GM19463 (cell line): ENCODE measurements around the gene RPTOR.

Experiments
- ATAC-seq: cut with Tn5 transposase; IDR thresholded peaks from one replicate; pipeline ENCODE4 v1.9.1; 2021; ENCODE audit warnings: mild to moderate bottlenecking, moderate library complexity; ENCODE audit not compliant: unreplicated experiment

RPTOR gene

DNA sequence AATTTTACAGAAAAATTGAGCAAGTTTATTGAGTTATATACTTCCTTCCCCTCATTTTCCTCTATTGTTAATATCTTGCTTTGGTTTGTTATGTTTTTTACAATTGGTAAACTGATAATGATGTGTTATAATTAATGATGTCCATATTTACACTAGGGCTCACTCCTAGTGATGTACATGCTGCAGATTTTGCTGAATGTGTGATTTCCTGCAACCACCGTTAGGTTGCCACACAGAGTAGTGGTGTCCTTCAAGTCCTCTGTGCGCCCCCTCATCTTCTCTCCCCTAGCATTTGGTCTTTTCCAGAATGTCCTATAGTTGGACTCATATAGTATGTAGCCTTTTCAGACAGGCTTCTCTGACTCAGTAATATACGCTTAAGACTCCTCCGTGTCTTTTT lies 167.5 kb downstream of the RPTOR start:
- ATAC-seq: no peak

DNA sequence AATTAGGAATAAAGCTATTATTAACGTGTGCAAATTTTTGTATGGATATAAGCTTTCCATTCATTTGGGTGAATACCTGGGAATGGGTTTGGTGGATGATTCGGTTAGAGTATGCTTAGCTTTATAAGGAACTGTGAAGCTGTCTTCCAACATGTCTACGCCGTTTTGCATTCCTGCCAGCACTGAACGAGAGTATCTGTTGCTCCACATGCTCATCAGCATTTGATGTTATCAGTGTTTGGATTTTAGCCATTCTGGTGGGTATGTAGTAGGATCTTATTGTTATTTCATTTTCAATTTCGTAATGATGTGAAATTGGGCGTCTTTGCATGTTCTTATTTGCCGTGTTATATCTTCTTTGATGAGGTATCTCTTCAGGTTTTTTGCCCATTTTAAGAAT lies 168.0 kb downstream of the RPTOR start:
- no peak for ATAC-seq

DNA sequence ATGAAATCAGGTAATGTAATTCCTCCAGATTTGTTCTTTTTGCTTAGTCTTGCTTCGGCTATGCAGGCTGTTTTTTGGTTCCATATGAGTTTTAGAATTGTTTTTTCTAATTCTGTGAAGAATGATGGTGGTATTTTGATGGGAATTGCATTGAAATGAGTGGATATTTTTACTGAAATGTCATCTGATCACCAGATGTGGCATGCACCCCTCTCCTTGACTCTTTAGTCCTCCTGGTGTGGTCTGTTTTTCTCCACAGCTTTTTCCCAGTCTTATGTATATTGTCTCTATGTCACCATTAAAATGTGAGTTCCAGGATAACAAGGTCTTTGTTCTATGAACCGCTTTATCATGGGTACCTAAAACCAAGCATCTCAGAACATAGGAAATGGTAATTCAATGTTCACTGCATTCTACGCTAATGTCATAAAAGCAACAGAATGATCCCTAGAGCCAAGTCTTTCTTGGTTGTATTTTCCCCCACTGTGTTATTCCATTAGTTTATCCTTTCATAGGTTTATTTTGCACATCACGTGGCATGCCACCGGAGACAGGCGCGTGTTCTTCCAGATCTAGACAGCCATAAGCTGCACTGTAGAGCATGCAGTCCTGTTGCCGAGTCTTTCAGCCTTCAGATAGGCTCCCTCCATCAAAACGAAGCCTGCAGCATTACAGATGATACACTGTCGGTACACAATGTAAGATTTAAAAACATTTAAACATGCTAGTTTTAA lies 172.5 kb downstream of the RPTOR start:
- ATAC-seq: no peak

DNA sequence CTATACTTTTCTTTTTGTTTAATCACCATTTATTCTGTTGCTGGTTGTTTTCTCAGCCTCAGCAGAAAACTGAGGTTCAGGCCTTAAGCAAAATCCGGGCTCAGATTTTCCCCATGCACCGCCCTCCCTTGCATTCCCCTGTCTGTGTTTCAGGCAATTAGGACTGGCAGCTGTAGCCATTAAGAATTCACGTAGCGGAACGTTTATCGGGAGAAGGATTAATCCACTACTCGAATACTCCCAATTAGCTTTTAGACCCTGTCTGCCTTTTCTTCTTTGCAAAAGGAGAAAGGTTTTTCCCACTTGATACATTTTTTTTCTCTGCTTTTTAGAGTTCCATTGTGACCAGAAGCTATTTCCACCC lies 173.1 kb downstream of the RPTOR start:
- ATAC-seq: no peak

DNA sequence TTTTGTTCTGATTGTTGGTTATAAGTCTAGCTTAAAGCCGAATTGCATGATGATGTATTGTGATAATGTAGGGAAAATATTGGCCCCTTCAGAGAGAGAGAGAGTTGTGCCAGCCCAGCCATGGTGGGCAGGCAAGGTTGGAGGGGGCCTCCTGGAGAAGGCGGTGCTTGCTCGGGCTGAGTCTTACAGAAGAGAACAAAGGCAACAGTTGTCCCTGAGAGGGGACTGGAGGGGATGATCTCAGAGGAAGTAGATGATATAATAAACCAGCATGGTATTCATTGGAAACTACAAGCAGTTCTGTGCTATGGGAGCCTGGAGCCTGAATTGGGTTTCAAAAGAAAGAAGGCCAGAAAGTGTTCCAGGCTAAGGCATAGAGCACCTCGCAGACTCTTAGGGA lies 173.8 kb downstream of the RPTOR start:
- no peak for ATAC-seq

DNA sequence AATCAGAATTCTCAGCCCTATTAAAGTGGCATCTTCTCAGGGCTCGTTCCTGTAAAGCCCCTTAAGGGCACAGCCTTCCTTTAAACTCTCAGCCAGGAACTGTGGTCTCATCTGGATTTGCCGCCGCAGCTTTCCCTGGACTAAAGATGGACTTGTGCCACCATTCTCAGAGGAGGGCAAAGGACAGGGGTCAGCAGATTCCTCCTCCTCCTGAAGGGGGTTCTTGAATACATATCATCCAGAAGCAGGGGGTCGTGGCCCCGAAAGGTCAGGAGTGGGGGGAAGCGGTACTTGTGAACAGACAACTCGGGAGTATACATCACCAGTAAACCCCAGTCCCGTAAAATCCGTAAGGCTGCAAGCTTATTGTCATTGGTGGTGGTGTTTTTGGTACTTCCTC lies 174.8 kb downstream of the RPTOR start:
- no peak for ATAC-seq

DNA sequence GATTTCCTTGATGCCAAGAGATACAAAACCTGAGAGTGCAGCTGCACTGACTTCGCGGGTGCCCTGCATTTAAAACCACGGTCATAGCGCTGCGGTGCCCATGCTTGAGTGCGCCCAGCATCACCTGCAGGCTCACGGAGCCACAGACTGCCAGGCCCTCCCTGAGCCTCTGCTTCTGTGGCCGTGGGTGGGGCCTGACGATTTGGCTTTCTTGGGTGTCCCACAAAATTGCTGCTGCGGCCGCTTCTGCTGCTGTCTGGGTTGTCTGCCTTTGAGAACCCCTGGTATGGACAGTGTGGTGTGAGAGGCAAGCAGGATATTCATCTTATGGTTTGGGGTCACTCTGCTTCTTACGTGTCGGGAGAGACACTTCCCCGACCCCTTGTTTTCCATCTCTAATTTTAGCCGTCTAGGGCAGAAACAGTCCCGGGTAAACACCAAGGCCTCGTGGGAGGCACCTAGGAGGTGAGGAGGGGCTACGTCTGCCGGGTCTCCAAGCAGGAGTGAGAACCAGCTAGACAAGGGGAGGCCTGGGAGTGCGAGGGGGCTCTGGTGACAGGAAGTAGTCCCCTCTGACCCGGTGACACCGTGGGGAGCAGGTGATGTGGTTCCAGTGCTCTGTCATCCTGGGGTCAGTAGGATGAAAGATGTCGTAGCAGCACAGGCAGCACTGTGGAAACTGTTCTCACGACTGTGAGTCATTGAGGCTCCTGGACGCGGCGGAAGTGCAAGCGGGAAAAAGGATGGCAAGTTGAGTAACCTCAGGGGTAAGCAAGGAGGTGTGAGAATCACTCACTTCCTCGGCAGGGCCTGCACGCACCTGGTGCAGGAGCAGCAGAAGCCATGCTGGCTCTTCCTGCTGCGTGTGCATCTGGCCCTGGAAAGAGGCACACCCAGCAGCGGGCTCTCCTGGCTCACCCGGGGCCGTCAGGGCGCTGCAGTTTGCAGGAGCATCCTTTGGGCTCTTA lies 176.3 kb downstream of the RPTOR start:
- ATAC-seq: no peak

DNA sequence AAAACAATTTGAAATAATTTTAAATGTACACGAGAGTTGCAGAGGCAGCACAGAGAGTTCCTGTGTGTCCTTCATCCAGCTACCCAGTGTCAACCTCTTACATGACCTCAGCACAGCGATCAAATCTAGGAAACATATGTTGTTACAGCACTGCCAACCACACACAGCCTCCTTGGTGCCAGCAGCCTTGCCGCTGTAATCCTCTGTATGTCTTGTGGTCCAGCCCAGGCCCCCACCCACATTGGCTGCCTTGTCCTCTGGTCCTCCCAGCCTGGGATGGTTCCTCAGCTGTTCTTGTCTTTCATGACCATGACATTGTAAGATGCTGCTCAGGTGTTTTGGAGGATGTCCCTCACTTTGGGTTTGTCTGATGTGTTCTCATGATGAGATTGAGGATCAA lies 178.0 kb downstream of the RPTOR start:
- ATAC-seq: no peak

DNA sequence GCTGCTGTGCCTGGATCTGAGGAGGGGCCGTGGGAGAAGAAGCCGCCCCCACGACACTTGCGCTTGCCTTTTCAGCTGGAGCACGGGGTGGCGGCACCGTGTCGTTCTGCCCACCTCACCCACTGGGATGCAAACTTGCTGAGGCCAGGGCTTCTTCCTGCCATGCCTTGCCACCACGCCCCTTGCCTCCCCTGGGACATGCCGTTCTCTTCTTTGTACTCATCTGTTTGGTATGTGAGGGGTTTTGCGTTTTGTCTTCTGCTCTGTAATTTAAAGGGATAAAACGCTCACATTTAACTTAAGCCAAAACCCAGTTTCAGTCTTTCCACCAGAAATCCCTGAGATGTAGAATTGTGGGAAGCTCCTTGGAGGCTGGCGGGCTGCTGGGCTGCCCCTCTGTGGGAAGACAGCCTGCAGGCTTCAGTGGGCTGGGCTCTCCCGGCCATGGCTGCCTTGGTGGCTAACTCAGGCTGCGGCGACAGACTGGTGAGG lies 180.2 kb downstream of the RPTOR start:
- ATAC-seq: no peak

DNA sequence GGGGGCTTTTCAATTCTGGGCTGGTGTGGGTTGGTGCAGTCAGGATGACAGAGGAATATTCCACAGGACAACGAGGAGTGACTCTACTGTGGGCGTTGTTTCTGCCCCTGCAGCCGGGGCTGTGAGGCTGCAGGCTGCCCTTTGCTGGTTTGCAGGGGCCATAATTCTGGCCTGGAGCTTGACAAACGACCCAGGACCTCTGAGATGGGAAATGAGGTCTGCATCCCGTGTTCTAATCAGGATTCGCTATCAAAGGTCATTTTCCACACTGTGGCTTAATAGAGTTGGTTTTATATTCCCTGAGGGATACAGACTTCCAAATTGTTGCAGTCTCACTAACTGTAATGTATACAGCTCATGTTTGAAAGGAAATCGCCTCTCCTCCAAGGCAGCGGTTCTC lies 180.9 kb downstream of the RPTOR start:
- no peak for ATAC-seq

DNA sequence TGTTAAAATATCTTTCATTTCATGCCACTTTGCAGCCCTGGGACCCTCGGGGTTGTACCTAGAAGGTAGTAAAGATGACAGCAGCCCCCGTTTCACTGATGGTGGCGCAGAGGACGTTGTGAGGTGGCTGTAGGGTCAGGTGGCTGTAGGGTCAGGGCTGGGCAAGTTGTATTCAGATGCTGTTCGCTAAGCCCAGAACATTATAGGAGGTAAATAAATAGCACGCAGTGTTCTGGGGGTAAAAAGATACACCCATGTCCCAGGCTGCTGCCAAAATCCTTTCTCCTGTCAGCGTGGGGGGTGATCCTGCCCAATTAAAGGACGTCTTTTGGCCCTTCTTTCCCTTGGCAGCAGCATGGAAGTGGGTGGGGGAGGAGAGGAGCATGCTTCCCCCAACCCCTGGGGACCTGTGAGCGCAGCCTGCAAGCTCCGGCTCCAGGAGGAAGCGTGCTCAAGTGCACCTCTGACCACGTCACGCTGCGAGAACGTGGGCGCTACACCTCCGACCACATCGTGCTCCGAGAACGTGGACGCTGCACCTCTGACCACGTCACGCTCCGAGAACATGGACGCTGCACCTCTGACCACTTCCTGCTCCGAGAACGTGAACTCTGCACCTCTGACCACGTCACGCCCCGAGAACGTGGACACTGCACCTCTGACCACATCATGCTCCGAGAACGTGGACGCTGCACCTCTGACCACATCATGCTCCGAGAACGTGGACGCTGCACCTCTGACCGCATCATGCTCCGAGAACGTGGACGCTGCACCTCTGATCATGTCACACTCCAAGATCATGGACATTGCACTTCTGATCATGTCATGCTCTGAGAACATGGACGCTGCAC lies 182.1 kb downstream of the RPTOR start:
- ATAC-seq: no peak

DNA sequence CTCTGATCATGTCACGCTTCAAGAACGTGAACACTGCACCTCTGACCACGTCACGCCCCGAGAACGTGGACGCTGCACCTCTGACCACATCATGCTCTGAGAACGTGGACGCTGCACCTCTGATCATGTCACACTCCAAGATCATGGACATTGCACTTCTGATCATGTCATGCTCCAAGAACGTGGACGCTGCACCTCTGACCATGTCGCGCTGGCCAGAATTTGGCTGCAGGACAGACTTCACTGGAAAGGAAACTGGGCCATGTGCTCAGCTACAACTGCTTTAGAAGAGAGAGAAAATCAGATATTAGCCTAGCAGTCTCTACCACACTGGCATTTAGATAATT lies 182.7 kb downstream of the RPTOR start:
- no peak for ATAC-seq

DNA sequence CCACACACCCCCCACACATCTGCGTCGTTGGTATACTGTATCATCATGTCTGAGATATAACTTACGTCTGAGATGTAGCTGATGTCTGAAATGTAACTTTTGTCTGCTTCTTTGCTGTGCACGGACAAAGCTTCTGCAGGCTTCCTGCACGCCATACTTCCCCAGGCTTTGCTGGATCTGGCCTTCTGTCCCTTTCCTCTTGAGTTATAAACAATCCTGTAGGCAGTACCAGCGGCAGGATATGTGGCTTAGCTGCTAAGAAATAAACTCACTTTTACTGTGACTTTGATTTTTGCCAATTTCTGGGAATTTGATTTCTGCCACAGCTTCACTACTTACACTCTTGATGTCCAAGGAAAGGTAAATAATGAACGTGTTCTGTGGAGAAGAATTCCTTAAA lies 184.4 kb downstream of the RPTOR start:
- no peak for ATAC-seq

DNA sequence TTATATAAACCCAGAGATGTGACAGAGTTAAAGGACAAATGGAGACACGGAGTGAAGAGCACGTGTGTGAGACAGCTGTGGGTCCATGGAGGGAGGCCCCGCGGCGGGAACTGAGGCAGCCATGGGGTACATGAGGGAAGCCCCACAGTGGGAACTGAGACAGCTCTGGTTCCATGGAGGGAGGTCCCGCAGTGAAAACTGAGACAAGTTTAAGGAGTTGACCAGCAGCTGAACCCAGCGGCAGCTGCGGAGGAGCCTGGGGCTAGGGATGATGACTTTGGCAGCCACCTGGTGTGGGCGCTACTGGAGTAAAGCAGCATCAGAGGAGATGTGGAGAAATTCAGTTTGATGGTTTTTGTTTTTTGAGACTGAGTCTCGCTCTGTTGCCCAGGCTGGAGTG lies 185.1 kb downstream of the RPTOR start:
- no peak for ATAC-seq

DNA sequence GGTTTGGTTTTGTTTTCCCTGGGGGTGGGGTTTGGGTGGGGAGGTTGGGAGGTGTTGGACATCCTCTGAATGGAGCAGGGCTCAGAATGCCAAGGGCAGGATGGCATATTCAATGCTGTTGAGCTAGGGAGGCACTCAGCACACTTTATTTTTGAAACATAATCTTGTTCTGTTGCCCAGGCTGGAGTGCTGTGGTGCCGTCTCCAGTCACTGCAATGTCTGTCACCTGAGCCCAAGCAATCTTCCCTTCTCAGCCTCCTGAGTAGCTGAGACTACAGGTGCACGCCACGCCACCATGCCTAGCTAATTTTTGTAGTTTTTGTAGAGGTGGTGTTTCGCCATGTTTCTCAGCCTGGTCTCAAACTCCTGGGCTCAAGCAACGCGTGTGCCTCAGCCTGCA lies 186.1 kb downstream of the RPTOR start:
- ATAC-seq: no peak

DNA sequence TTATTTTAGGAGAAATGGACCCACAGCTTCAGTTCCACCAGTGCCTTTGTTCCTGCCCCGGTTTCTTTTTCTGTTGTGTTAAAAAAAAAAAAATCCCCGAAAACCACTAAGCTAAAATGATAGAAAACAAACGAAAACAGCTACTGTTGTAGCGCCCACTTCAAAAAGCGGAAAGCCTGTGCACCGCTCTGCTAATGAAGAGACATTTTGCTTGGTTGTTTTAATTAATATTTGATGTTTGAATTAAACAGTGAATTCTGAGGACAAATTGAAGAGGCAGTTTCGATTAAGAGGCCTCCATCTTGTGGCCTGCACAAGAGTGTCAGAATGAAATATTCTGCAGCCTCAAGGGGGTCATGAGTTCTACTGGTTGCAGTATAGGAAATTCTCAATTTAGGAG lies 186.7 kb downstream of the RPTOR start:
- ATAC-seq: no peak

DNA sequence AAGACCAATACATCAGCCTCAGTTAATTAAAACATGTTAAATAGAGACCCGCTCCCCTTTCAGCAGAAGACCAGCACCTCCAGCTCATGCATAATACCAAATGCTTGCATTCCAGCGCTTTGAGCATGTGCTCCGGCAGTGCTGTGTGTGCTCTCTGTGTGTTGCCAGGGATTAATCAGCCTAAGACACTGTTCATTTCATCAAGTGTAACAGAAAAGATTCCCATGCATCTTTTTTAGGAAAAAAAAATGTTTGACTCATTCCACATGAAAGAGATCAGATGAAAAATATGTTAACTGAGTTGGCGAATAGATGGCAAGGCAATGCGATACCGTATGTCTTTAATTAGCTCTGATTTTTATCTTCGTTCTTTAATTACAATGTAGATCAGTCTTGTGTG lies 187.6 kb downstream of the RPTOR start:
- ATAC-seq: no peak

DNA sequence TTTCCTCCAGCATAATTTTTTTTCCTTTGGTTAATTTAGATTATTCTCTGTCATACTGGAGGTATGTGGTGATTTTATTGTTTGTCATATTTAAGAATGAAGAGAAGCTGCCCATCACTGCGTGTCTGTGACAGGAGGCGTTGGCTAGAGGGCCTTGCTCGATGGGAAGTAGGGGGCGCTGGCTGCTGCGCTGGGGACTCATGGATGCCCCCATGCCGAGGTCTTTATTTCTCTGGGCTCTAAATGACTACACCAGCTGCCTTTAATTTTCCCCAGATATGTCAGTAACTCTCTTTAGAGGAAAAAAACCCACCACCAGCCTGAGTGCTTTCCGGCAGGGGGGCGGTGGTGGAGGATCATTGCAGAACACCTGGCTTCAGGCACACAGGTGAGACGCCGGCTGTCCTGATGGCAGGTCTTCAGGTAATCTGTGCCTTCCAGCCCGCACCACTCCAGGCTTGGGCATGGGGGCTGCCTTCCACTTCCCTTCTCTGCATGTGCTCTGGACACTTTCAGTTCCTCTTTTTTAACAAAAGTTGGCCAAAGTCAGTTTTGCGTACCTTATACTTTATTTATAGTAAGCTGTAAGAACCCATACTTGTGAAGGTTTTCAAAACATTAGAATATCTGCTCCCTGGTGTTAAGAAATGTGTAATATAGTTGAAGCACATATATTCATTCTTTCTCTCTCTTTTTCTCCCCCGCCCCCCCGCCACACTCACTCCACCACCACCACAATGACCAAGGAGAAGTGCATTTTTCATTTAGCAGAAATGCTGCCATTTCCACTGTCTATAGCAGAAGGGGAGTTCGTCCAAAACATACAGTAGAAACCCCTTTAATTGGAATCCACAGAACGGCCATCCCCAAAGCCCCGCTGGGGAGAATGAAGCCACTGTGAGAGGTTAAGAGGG lies 192.7 kb downstream of the RPTOR start:
- ATAC-seq: peak; percentile 76

DNA sequence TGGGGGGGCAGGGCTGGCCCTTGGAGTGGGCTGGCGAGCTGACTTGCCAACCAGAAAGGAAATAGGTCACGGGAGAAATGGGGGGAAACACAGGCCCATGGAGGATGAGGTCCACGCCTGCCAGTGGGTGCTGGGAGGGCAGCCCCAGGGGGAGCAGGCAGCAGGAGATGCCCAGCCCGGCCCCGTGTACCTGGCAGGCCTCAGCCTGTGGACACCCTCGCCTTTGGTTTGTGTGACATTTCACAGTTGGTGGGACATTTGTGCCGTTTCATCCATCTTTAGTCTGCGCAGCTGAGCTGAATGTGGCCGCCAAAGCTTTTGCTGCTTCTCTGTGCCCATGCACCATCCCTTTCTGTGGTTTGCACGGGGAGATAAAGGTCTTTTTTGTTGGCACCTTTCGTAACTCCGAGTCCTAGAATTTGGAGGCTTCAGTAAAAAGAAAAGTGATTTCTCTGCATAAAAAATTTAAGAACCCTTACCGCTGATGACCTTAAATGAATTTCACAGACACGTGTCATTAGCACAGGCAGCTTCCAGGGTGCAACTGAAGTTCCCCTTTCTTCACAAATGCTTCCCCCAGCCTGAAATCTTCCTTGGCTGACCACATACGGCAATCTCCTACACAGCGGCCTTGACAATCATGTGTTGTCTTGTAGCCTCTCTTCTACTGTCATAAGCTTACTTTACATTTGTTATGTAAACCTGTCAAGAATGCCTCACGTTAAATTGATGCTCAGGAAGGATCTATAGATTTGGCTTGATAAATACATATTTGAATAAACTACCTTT lies 193.6 kb downstream of the RPTOR start:
- ATAC-seq: no peak
